Natural killer cell (primary cell): ENCODE data around the gene MAB21L4. TPM values are rescaled to one million over a fixed set of nuclear protein-coding genes. Genes with fewer than 3 reads are reported as not detected.

Source experiments
- ATAC-seq, 3 donors: fragments of 150-1000 bp in 2 of 3; fragments of 200-7000 bp in 1 of 3; cut with Tn5 transposase; 1 replicate in 1 of 3; 2 replicates in 2 of 3; pipeline ENCODE4 v1.10.0; 2021; ENCODE audit warnings: mild to moderate bottlenecking in 2 of 3, moderate library complexity in 2 of 3
- DNase-seq, 2 donors: peaks; one replicate each; pipeline versions ENCODE4 v3.0.0 to v3.0.0-alpha.2; 2013 to 2021; ENCODE audit warnings: mixed read lengths in 1 of 2
- H3K27ac ChIP-seq: one replicate; pipeline ENCODE4 v1.5.1; 2013; ENCODE audit warnings: mild to moderate bottlenecking, low read length
- H3K27me3 ChIP-seq: one replicate; pipeline ENCODE4 v1.6.1; 2013; ENCODE audit warnings: low read length; ENCODE audit not compliant: control insufficient read depth, insufficient read depth
- H3K36me3 ChIP-seq: one replicate; pipeline ENCODE4 v1.6.1; 2013; ENCODE audit warnings: low read length; ENCODE audit not compliant: control insufficient read depth, insufficient read depth
- H3K4me1 ChIP-seq: one replicate; pipeline ENCODE4 v1.6.1; 2013; ENCODE audit warnings: low read length; ENCODE audit not compliant: control insufficient read depth, insufficient read depth
- H3K4me3 ChIP-seq: one replicate; pipeline ENCODE4 v1.5.1; 2013; ENCODE audit warnings: low read length
- H3K9me3 ChIP-seq: one replicate; pipeline ENCODE4 v1.6.1; 2013; ENCODE audit warnings: low read length; ENCODE audit not compliant: control insufficient read depth, insufficient read depth
- H3K27ac Mint-ChIP-seq, 2 donors: one replicate each; pipeline ENCODE4 v1.8.0; 2022; ENCODE audit warnings: mild to moderate bottlenecking in 2 of 2, mixed read lengths in 2 of 2, moderate library complexity in 1 of 2
- H3K27me3 Mint-ChIP-seq, 2 donors: one replicate each; pipeline ENCODE4 v1.8.0; 2022; ENCODE audit warnings: low read depth in 2 of 2, mixed read lengths in 2 of 2
- H3K36me3 Mint-ChIP-seq: one replicate; pipeline ENCODE4 v1.8.0; 2022; ENCODE audit warnings: mixed read lengths
- H3K4me1 Mint-ChIP-seq, 2 donors: one replicate each; pipeline ENCODE4 v1.8.0; 2022; ENCODE audit warnings: mixed read lengths in 2 of 2
- H3K4me3 Mint-ChIP-seq: one replicate; pipeline ENCODE4 v1.8.0; 2022; ENCODE audit warnings: mild to moderate bottlenecking, moderate library complexity, mixed read lengths
- H3K9me3 Mint-ChIP-seq, 2 donors: one replicate each; pipeline ENCODE4 v1.8.0; 2022; ENCODE audit warnings: mixed read lengths in 2 of 2
- CTCF ChIP-seq: fragments of 200-600 bp; IDR thresholded peaks from one replicate; pipeline ENCODE4 v1.8.0; 2022; ENCODE audit warnings: antibody characterized with exemption
- WGBS: methylation state at CpG from one replicate; pipeline ENCODE4 v1.1.7; 2013; ENCODE audit warnings: missing lambda C conversion rate; ENCODE audit not compliant: insufficient coverage; 5-methylcytosine and 5-hydroxymethylcytosine counted together
- intact Hi-C: fragments of 100-400 bp; cut with micrococcal nuclease; formaldehyde crosslinking; loops from one replicate; pipeline ENCODE4 v1.14.2; 2022
- total RNA-seq, 4 donors: library from RNA; stranded (reverse); fragments of 120-200 nt in 1 of 4; gene quantifications; one replicate each; pipeline versions ENCODE4 v1.2.3 to v1.2.4, GENCODE V29; 2013 to 2022

Gene MAB21L4
- total RNA-seq, 3 donors from 2014 or later (not counting 1 experiment from before 2014, with no cell fraction given) = not detected

GRCh38 chr2:240913810-240914644 lies 18.1 kb upstream of the MAB21L4 start:
- H3K27ac ChIP-seq = no peak overlapping the region
- intact Hi-C loops = no loop called here
- Mint-ChIP-seq H3K36me3 (no peaks in the 10 kb centered on the region), H3K27me3 (peaks cover 0 to 6% of the 10 kb centered on the region in 2 donors), H3K27ac (no peak overlapping the region), H3K4me3 (no peak overlapping the region), H3K9me3 (no peaks in the 10 kb centered on the region), H3K4me1 (no peaks in the 10 kb centered on the region)
- no peaks in the 10 kb centered on the region for H3K4me1 ChIP-seq
- H3K27me3 ChIP-seq = peaks cover 2% of the 10 kb centered on the region
- ATAC-seq (peak in 1 of 3 donors; percentile 60), DNase-seq (peak; percentile 42 to 70)
- TF ChIP-seq CTCF = peak; percentile 56
- no peaks in the 10 kb centered on the region for H3K9me3 ChIP-seq
- 55% methylated on average over 36 of the region's 36 CpGs for WGBS
- H3K4me3 ChIP-seq = no peak overlapping the region
- no peaks in the 10 kb centered on the region for H3K36me3 ChIP-seq

GRCh38 chr2:240912878-240913809 lies 17.2 kb upstream of the MAB21L4 start:
- intact Hi-C loops = no loop called here
- H3K9me3 ChIP-seq = no peaks in the 10 kb centered on the region
- no peak overlapping the region for H3K27ac Mint-ChIP-seq
- no peaks in the 10 kb centered on the region for H3K36me3 Mint-ChIP-seq
- DNase-seq (no peak), ATAC-seq (no peak)
- H3K9me3 Mint-ChIP-seq = no peaks in the 10 kb centered on the region
- no peak overlapping the region for H3K4me3 Mint-ChIP-seq
- peaks cover 2% of the 10 kb centered on the region for H3K27me3 ChIP-seq
- H3K27ac ChIP-seq = no peak overlapping the region
- H3K27me3 Mint-ChIP-seq = peaks cover 0 to 6% of the 10 kb centered on the region in 2 donors
- no peaks in the 10 kb centered on the region for H3K4me1 Mint-ChIP-seq
- TF ChIP-seq CTCF = no peak
- H3K4me1 ChIP-seq = no peaks in the 10 kb centered on the region
- H3K36me3 ChIP-seq = no peaks in the 10 kb centered on the region
- H3K4me3 ChIP-seq = no peak overlapping the region
- WGBS = 84% methylated on average over 19 of the region's 21 CpGs

- DNase-seq = no peak
- H3K4me3 ChIP-seq = no peak overlapping the region
- H3K4me1 Mint-ChIP-seq = no peaks in the 10 kb centered on the region
- H3K4me1 ChIP-seq = no peaks in the 10 kb centered on the region
- no peak for ATAC-seq
- no peaks in the 10 kb centered on the region for H3K9me3 ChIP-seq
- TF ChIP-seq CTCF = no peak
- intact Hi-C loops = no loop called here
- peaks cover 2% of the 10 kb centered on the region for H3K27me3 ChIP-seq
- no peak overlapping the region for H3K27ac Mint-ChIP-seq
- no peaks in the 10 kb centered on the region for H3K36me3 ChIP-seq
- H3K27ac ChIP-seq = no peak overlapping the region
- peaks cover 0 to 6% of the 10 kb centered on the region in 2 donors for H3K27me3 Mint-ChIP-seq
- H3K9me3 Mint-ChIP-seq = no peaks in the 10 kb centered on the region
- no peaks in the 10 kb centered on the region for H3K36me3 Mint-ChIP-seq
- no peak overlapping the region for H3K4me3 Mint-ChIP-seq
- WGBS = 71% methylated on average over 19 of the region's 20 CpGs
These were observed 15.8 kb upstream of the MAB21L4 start for GRCh38 chr2:240911641-240912265.
